NOMO-1 (cell line): ENCODE measurements around the gene PDZD8.
A peak's percentile ranks its signal among the peaks of the same experiment; 100 is the strongest.

Experiments used
- DNase-seq, 2 experiments: peaks; one replicate each; lab custom pipeline; 2025; ENCODE audit not compliant: unreplicated experiment in 2 of 2; lab: John Stamatoyannopoulos, UW

PDZD8 gene

GRCh38 chr10:117375360-117376178 is at the start of gene PDZD8:
Gene PDZD8, minus strand, starts transcription at chr10:117375440. Its CDS starts 213 bp downstream, at chr10:117375227.
- peak; percentile 84 to 92 for DNase-seq

- no peak for DNase-seq
Measured at GRCh38 chr10:117424171-117424570, 48.9 kb upstream of the PDZD8 start.

GRCh38 chr10:117421985-117422384 is 46.7 kb upstream of the PDZD8 start:
- peak in 1 of 2 experiments; percentile 41 for DNase-seq

- DNase-seq: no peak
Measured at GRCh38 chr10:117420768-117421167, 45.5 kb upstream of the PDZD8 start.

- DNase-seq: peak in 1 of 2 experiments; percentile 20
Measured at GRCh38 chr10:117419921-117420320, 44.7 kb upstream of the PDZD8 start.

GRCh38 chr10:117419159-117419558 is 43.9 kb upstream of the PDZD8 start:
- no peak for DNase-seq

GRCh38 chr10:117418121-117418520 is 42.9 kb upstream of the PDZD8 start:
- DNase-seq: no peak

- no peak for DNase-seq
Measured at GRCh38 chr10:117417196-117417595, 42.0 kb upstream of the PDZD8 start.

- DNase-seq: no peak
Measured at GRCh38 chr10:117413928-117414618, 38.8 kb upstream of the PDZD8 start.

- DNase-seq: no peak
Measured at GRCh38 chr10:117412469-117413010, 37.3 kb upstream of the PDZD8 start.

GRCh38 chr10:117411479-117412399 is 36.5 kb upstream of the PDZD8 start:
- DNase-seq: no peak

- DNase-seq: no peak
Measured at GRCh38 chr10:117410557-117410956, 35.3 kb upstream of the PDZD8 start.

GRCh38 chr10:117409549-117410305 is 34.5 kb upstream of the PDZD8 start:
- DNase-seq: no peak

GRCh38 chr10:117408436-117409384 is 33.5 kb upstream of the PDZD8 start:
- peak; percentile 64 to 89 for DNase-seq

- DNase-seq: no peak
Measured at GRCh38 chr10:117405730-117406129, 30.5 kb upstream of the PDZD8 start.

- no peak for DNase-seq
Measured at GRCh38 chr10:117400329-117400728, 25.1 kb upstream of the PDZD8 start.

- peak; percentile 79 to 86 for DNase-seq
Measured at GRCh38 chr10:117399341-117400196, 24.3 kb upstream of the PDZD8 start.

- DNase-seq: no peak
Measured at GRCh38 chr10:117398029-117398428, 22.8 kb upstream of the PDZD8 start.
